Trophoblast cell (in vitro differentiated cells and primary cell): ENCODE data around the gene PIP5KL1.
A peak's percentile ranks its signal among the peaks of the same experiment; 100 is the strongest.

Experiments
- DNase-seq, 2 donors: peaks; one replicate each; pipeline ENCODE4 v3.0.0-alpha.2; 2016
- H2AFZ ChIP-seq: 2 replicates; pipeline ENCODE4 v1.6.1; 2013; ENCODE audit warnings: low read length, moderate library complexity, mild to moderate bottlenecking; ENCODE audit not compliant: insufficient read depth, poor library complexity
- H2AK5ac ChIP-seq: 2 replicates; pipeline ENCODE4 v1.6.1; 2013; ENCODE audit warnings: mild to moderate bottlenecking, low read length
- H2BK120ac ChIP-seq: 2 replicates; pipeline ENCODE4 v1.6.1; 2013; ENCODE audit warnings: low read length, mild to moderate bottlenecking, moderate library complexity; ENCODE audit not compliant: insufficient read depth, poor library complexity
- H2BK12ac ChIP-seq: 2 replicates; pipeline ENCODE4 v1.6.1; 2013; ENCODE audit warnings: mild to moderate bottlenecking, low read length, moderate library complexity
- H2BK5ac ChIP-seq: 2 replicates; pipeline ENCODE4 v1.6.1; 2013; ENCODE audit warnings: low read length, low read depth, moderate library complexity, mild to moderate bottlenecking; ENCODE audit not compliant: poor library complexity
- H3K14ac ChIP-seq: 2 replicates; pipeline ENCODE4 v1.6.1; 2013; ENCODE audit warnings: mild to moderate bottlenecking, low read length
- H3K18ac ChIP-seq: 2 replicates; pipeline ENCODE4 v1.6.1; 2013; ENCODE audit warnings: mild to moderate bottlenecking, low read length
- H3K23ac ChIP-seq: 2 replicates; pipeline ENCODE4 v1.6.1; 2013; ENCODE audit warnings: low read length
- H3K27ac ChIP-seq: 2 replicates; pipeline ENCODE4 v1.5.1; 2013; ENCODE audit warnings: low read depth, mild to moderate bottlenecking, inconsistent platforms, low read length, moderate library complexity
- H3K27me3 ChIP-seq: 2 replicates; pipeline ENCODE4 v1.6.1; 2013; ENCODE audit warnings: inconsistent platforms, mild to moderate bottlenecking, low read length, moderate library complexity; ENCODE audit not compliant: insufficient read depth
- H3K36me3 ChIP-seq, 2 experiments: 1 replicate in 1 of 2; 2 replicates in 1 of 2; pipeline ENCODE4 v1.6.1; 2013; ENCODE audit warnings: low read length in 2 of 2, mild to moderate bottlenecking in 2 of 2, moderate library complexity in 1 of 2; ENCODE audit not compliant: insufficient read depth in 2 of 2, control insufficient read depth in 1 of 2
- H3K4ac ChIP-seq: 2 replicates; pipeline ENCODE4 v1.6.1; 2013; ENCODE audit warnings: low read depth, mild to moderate bottlenecking, low read length, moderate library complexity
- H3K4me1 ChIP-seq, 2 experiments: 1 replicate in 1 of 2; 2 replicates in 1 of 2; pipeline ENCODE4 v1.6.1; 2013; ENCODE audit warnings: low read length in 2 of 2, mild to moderate bottlenecking in 2 of 2, moderate library complexity in 1 of 2; ENCODE audit not compliant: insufficient read depth in 2 of 2, control insufficient read depth in 1 of 2
- H3K4me2 ChIP-seq: 2 replicates; pipeline ENCODE4 v1.6.1; 2013; ENCODE audit warnings: inconsistent platforms, mild to moderate bottlenecking, low read length, moderate library complexity
- H3K4me3 ChIP-seq: 2 replicates; pipeline ENCODE4 v1.5.1; 2013; ENCODE audit warnings: mild to moderate bottlenecking, low read depth, low read length, inconsistent platforms
- H3K79me1 ChIP-seq: one replicate; pipeline ENCODE4 v1.6.1; 2013; ENCODE audit warnings: low read length
- H3K79me2 ChIP-seq: 2 replicates; pipeline ENCODE4 v1.6.1; 2013; ENCODE audit warnings: low read length, mild to moderate bottlenecking; ENCODE audit not compliant: control insufficient read depth, insufficient read depth, poor library complexity
- H3K9ac ChIP-seq: 2 replicates; pipeline ENCODE4 v1.6.1; 2013; ENCODE audit warnings: mild to moderate bottlenecking, low read length
- H3K9me3 ChIP-seq: 2 replicates; pipeline ENCODE4 v1.6.1; 2013; ENCODE audit warnings: low read depth, mild to moderate bottlenecking, control low read depth, inconsistent platforms, low read length; ENCODE audit not compliant: insufficient read depth
- H4K12ac ChIP-seq: 2 replicates; pipeline ENCODE4 v1.6.1; 2013; ENCODE audit warnings: low read depth, mild to moderate bottlenecking, low read length, moderate library complexity
- H4K8ac ChIP-seq: 2 replicates; pipeline ENCODE4 v1.6.1; 2013; ENCODE audit warnings: low read depth, mild to moderate bottlenecking, low read length, moderate library complexity
- H4K91ac ChIP-seq: one replicate; pipeline ENCODE4 v1.6.1; 2013; ENCODE audit warnings: low read depth, mild to moderate bottlenecking, low read length, moderate library complexity
- WGBS: extraction: QIAGEN DNeasy Blood & Tissue Kit; methylation state at CpG from one replicate; pipeline ENCODE4 v1.1.7; 2013; ENCODE audit warnings: missing lambda C conversion rate; ENCODE audit not compliant: insufficient read length, insufficient coverage; ENCODE audit errors: extremely low coverage; 5-methylcytosine and 5-hydroxymethylcytosine counted together

Gene PIP5KL1

GRCh38 chr9:127940593-127940992 is 10.0 kb upstream of the PIP5KL1 start:
- DNase-seq: no peak

GRCh38 chr9:127938298-127938690 is 7.7 kb upstream of the PIP5KL1 start:
- peaks cover 9 to 19% of the 10 kb centered on the region in 2 experiments for H3K4me1 ChIP-seq
- H3K9me3 ChIP-seq: no peaks in the 10 kb centered on the region
- H3K9ac ChIP-seq: no peak overlapping the region
- H4K12ac ChIP-seq: peak overlapping the region; percentile 7
- H3K4ac ChIP-seq: peak overlapping the region; percentile 11
- DNase-seq: peak in 1 of 2 donors; percentile 36
- H4K91ac ChIP-seq: peak overlapping the region; percentile 47
- H2BK12ac ChIP-seq: no peak overlapping the region
- H4K8ac ChIP-seq: peak overlapping the region; percentile 82
- peaks cover 3% of the 10 kb centered on the region for H3K79me2 ChIP-seq
- H3K27me3 ChIP-seq: no peaks in the 10 kb centered on the region
- no peak overlapping the region for H2BK120ac ChIP-seq
- peak overlapping the region; percentile 66 for H3K4me2 ChIP-seq
- H3K27ac ChIP-seq: peak overlapping the region; percentile 9
- peak overlapping the region; percentile 50 for H2AK5ac ChIP-seq
- peak overlapping the region; percentile 85 for H3K4me3 ChIP-seq
- no peak overlapping the region for H3K18ac ChIP-seq
- WGBS: no CpG with 5 or more reads among the region's 25 CpGs
- H3K79me1 ChIP-seq: peaks cover 4% of the 10 kb centered on the region
- H2AFZ ChIP-seq: peak overlapping the region; percentile 40
- peak overlapping the region; percentile 4 for H3K14ac ChIP-seq
- H3K36me3 ChIP-seq: peaks cover 41 to 46% of the 10 kb centered on the region in 2 experiments
- no peak overlapping the region for H3K23ac ChIP-seq
- no peak overlapping the region for H2BK5ac ChIP-seq

More at GRCh38 chr9:127940593-127940992, 10.0 kb upstream of the PIP5KL1 start:
- Histone ChIP-seq H3K18ac (no peak overlapping the region), H3K9ac (no peak overlapping the region), H2BK5ac (no peak overlapping the region), H2BK12ac (no peak overlapping the region), H2AFZ (no peak overlapping the region), H3K27me3 (no peaks in the 10 kb centered on the region), H4K91ac (no peak overlapping the region), H3K79me1 (peaks cover 4% of the 10 kb centered on the region), H3K14ac (no peak overlapping the region), H3K9me3 (no peaks in the 10 kb centered on the region), H3K4me2 (no peak overlapping the region), H3K27ac (no peak overlapping the region), H3K23ac (no peak overlapping the region), H3K4me1 (peaks cover 9 to 19% of the 10 kb centered on the region in 2 experiments), H2AK5ac (no peak overlapping the region), H3K79me2 (peaks cover 3% of the 10 kb centered on the region), H3K36me3 (peaks cover 53 to 57% of the 10 kb centered on the region in 2 experiments), H4K8ac (no peak overlapping the region), H3K4me3 (no peak overlapping the region), H4K12ac (no peak overlapping the region), H2BK120ac (no peak overlapping the region), H3K4ac (no peak overlapping the region)
- no CpG with 5 or more reads among the region's 4 CpGs for WGBS

- Histone ChIP-seq H3K14ac (peak within 1 kb of the TSS; percentile 82), H4K8ac (peak within 1 kb of the TSS; percentile 90), H3K36me3 (peaks cover 34 to 40% of the 10 kb centered on the region in 2 experiments), H2BK120ac (no peak within 1 kb of the TSS), H2AK5ac (peak within 1 kb of the TSS; percentile 50), H3K79me1 (peaks cover 4% of the 10 kb centered on the region), H2AFZ (peak within 1 kb of the TSS; percentile 51), H3K18ac (peak within 1 kb of the TSS; percentile 16), H3K27me3 (no peaks in the 10 kb centered on the region), H3K27ac (peak within 1 kb of the TSS; percentile 9), H3K9ac (peak within 1 kb of the TSS; percentile 88), H2BK5ac (peak within 1 kb of the TSS; percentile 32), H2BK12ac (no peak within 1 kb of the TSS), H3K4ac (peak within 1 kb of the TSS; percentile 73), H3K79me2 (peaks cover 3% of the 10 kb centered on the region), H4K91ac (peak within 1 kb of the TSS; percentile 71), H3K4me1 (peaks cover 9 to 19% of the 10 kb centered on the region in 2 experiments), H3K4me2 (peak within 1 kb of the TSS; percentile 94), H3K23ac (no peak within 1 kb of the TSS), H3K9me3 (no peaks in the 10 kb centered on the region), H4K12ac (peak within 1 kb of the TSS; percentile 43), H3K4me3 (peak within 1 kb of the TSS; percentile 85)
- peak; percentile 88 to 92 for DNase-seq
- WGBS: no CpG with 5 or more reads among the region's 60 CpGs
Observed at GRCh38 chr9:127937388-127938297, 7.1 kb upstream of the PIP5KL1 start, which contains the start of gene DPM2. TSS of gene DPM2 (minus strand) at chr9:127937854. CDS start at chr9:127937820, 34 bp downstream.

GRCh38 chr9:127937056-127937387 is 6.4 kb upstream of the PIP5KL1 start:
- no peaks in the 10 kb centered on the region for H3K9me3 ChIP-seq
- H3K4me2 ChIP-seq: peak overlapping the region; percentile 94
- no peak overlapping the region for H2BK120ac ChIP-seq
- peaks cover 3% of the 10 kb centered on the region for H3K79me2 ChIP-seq
- H3K23ac ChIP-seq: no peak overlapping the region
- H2BK12ac ChIP-seq: no peak overlapping the region
- no peak overlapping the region for H3K27ac ChIP-seq
- H4K8ac ChIP-seq: peak overlapping the region; percentile 90
- peaks cover 9 to 19% of the 10 kb centered on the region in 2 experiments for H3K4me1 ChIP-seq
- H2AFZ ChIP-seq: peak overlapping the region; percentile 51
- peak overlapping the region; percentile 85 for H3K4me3 ChIP-seq
- H3K36me3 ChIP-seq: peaks cover 28 to 34% of the 10 kb centered on the region in 2 experiments
- peaks cover 4% of the 10 kb centered on the region for H3K79me1 ChIP-seq
- H3K18ac ChIP-seq: no peak overlapping the region
- H2BK5ac ChIP-seq: no peak overlapping the region
- no peak for DNase-seq
- peak overlapping the region; percentile 88 for H3K9ac ChIP-seq
- peak overlapping the region; percentile 82 for H3K14ac ChIP-seq
- H4K91ac ChIP-seq: peak overlapping the region; percentile 71
- no peaks in the 10 kb centered on the region for H3K27me3 ChIP-seq
- WGBS: no CpG with 5 or more reads among the region's 7 CpGs
- peak overlapping the region; percentile 50 for H2AK5ac ChIP-seq
- peak overlapping the region; percentile 73 for H3K4ac ChIP-seq
- peak overlapping the region; percentile 43 for H4K12ac ChIP-seq
